PC-9 (cell line): ENCODE results near the gene APPL1. TPM values are rescaled to one million over a fixed set of nuclear protein-coding genes. Genes with fewer than 3 reads are reported as not detected.

Source experiments
- BruUV-seq: library from RNA; stranded (reverse); fragments of 400-500 nt; replicated peaks from 2 replicates; lab custom pipeline; 2021; lab: Mats Ljungman, UMichigan
- CTCF ChIA-PET: fragments of 300-600 bp; sonication (Branson Sonifier 250); formaldehyde crosslinking; loops from one replicate; lab custom pipeline; 2022; ENCODE audit warnings: antibody characterized with exemption; lab: Charles Lee
- POLR2A ChIA-PET: fragments of 300-600 bp; sonication (Branson Sonifier 250); formaldehyde crosslinking; loops from one replicate; lab custom pipeline; 2022; ENCODE audit warnings: antibody characterized with exemption; ENCODE audit not compliant: unreplicated experiment; lab: Charles Lee
- DNase-seq, 2 experiments: peaks; one replicate each; pipeline versions ENCODE4 v3.0.0 to v3.0.0-alpha.2; 2015 to 2022; ENCODE audit warnings: mixed read lengths in 1 of 2
- H2AFZ ChIP-seq: fragments of 200-600 bp; sonication (generic); 2 replicates; pipeline ENCODE4 v1.8.1; 2017; ENCODE audit warnings: antibody characterized with exemption
- H3F3A ChIP-seq: fragments of 200-600 bp; sonication (generic); 2 replicates; pipeline ENCODE4 v1.8.1; 2017; ENCODE audit warnings: antibody characterized with exemption, mild to moderate bottlenecking, low read depth; ENCODE audit not compliant: insufficient read depth
- H3K27ac ChIP-seq: fragments of 200-600 bp; sonication (generic); 2 replicates; pipeline ENCODE4 v1.6.1; 2016; ENCODE audit warnings: mixed run types
- H3K27me3 ChIP-seq: fragments of 200-600 bp; sonication (generic); 2 replicates; pipeline ENCODE4 v1.6.1; 2016; ENCODE audit warnings: low read depth, mixed run types; ENCODE audit not compliant: insufficient read depth
- H3K36me3 ChIP-seq: fragments of 200-600 bp; sonication (generic); 2 replicates; pipeline ENCODE4 v1.6.1; 2016; ENCODE audit warnings: low read depth, mixed run types
- H3K4me1 ChIP-seq: fragments of 200-600 bp; sonication (generic); replicated peaks from 2 replicates; pipeline ENCODE4 v1.6.1; 2016; ENCODE audit warnings: mixed run types; ENCODE audit not compliant: insufficient read depth
- H3K4me2 ChIP-seq: fragments of 200-600 bp; sonication (generic); 2 replicates; pipeline ENCODE4 v1.6.1; 2017; ENCODE audit warnings: mixed run types
- H3K4me3 ChIP-seq: fragments of 200-600 bp; sonication (generic); 2 replicates; pipeline ENCODE4 v1.6.1; 2016; ENCODE audit warnings: mixed run types
- H3K79me2 ChIP-seq: fragments of 200-600 bp; sonication (generic); 2 replicates; pipeline ENCODE4 v1.6.1; 2017; ENCODE audit warnings: low read depth, mixed run types
- H3K9me2 ChIP-seq: fragments of 200-600 bp; sonication (generic); 2 replicates; pipeline ENCODE4 v1.8.1; 2017; ENCODE audit warnings: mild to moderate bottlenecking; ENCODE audit not compliant: insufficient read depth
- H3K9me3 ChIP-seq: fragments of 200-600 bp; sonication (generic); 2 replicates; pipeline ENCODE4 v1.8.1; 2016; ENCODE audit warnings: low read depth; ENCODE audit not compliant: insufficient read depth
- H4K20me1 ChIP-seq: fragments of 200-600 bp; sonication (generic); 2 replicates; pipeline ENCODE4 v1.8.1; 2017; ENCODE audit not compliant: insufficient read depth
- EZH2 ChIP-seq: fragments of 200-600 bp; sonication (generic); IDR thresholded peaks from 2 replicates; pipeline ENCODE4 v1.8.0; 2017; ENCODE audit warnings: antibody characterized with exemption, low read depth
- intact Hi-C: fragments of 100-400 bp; cut with micrococcal nuclease; formaldehyde crosslinking; loops from one replicate; pipeline ENCODE4 v1.10.0; 2022; ENCODE audit not compliant: unreplicated experiment
- total RNA-seq: library from RNA; stranded (reverse); gene quantifications from 2 replicates; pipeline ENCODE4 v1.2.3, GENCODE V29; 2021
- TF ChIP-seq, protein P1 (sequence below): fragments of 200-600 bp; sonication (generic); conservative IDR thresholded peaks from 2 replicates; pipeline ENCODE4 v1.6.1; 2017; ENCODE audit warnings: mixed run types, antibody characterized with exemption, mild to moderate bottlenecking, moderate library complexity

APPL1 gene
- total RNA-seq, 1 experiment from 2014 or later: 34.1 TPM

DNA sequence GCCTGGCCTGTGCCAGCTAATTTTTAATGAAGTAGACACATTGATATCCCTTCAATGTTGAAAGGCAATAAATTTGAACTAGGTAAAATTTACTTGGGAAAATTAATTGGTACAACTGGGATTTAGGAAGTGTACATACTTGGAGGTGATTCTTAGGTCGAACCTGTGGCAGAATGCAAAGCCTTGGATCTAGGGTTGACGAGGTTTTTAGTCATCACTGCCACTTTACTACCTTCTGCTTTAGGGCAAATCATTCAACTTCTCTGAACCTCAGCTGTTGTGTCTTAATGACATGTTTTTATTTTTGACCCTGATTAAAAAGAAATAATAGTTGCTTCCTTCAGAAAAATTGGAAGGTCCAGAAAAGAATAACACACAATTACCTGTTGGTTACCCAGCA, 2.5 kb downstream of the APPL1 start:
- no peaks in the 10 kb centered on the region for H3K36me3 ChIP-seq
- no peak overlapping the region for H2AFZ ChIP-seq
- no peak for DNase-seq
- H3K27me3 ChIP-seq: no peaks in the 10 kb centered on the region
- H4K20me1 ChIP-seq: peaks cover 23% of the 10 kb centered on the region
- peaks cover 50% of the 10 kb centered on the region for H3K79me2 ChIP-seq
- TF ChIP-seq EZH2: no peak
- TF ChIP-seq, protein P1, sequence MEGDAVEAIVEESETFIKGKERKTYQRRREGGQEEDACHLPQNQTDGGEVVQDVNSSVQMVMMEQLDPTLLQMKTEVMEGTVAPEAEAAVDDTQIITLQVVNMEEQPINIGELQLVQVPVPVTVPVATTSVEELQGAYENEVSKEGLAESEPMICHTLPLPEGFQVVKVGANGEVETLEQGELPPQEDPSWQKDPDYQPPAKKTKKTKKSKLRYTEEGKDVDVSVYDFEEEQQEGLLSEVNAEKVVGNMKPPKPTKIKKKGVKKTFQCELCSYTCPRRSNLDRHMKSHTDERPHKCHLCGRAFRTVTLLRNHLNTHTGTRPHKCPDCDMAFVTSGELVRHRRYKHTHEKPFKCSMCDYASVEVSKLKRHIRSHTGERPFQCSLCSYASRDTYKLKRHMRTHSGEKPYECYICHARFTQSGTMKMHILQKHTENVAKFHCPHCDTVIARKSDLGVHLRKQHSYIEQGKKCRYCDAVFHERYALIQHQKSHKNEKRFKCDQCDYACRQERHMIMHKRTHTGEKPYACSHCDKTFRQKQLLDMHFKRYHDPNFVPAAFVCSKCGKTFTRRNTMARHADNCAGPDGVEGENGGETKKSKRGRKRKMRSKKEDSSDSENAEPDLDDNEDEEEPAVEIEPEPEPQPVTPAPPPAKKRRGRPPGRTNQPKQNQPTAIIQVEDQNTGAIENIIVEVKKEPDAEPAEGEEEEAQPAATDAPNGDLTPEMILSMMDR: no peak
- peak overlapping the region; percentile 84 for H3K4me2 ChIP-seq
- ChIA-PET CTCF (interaction anchor here (0.7 kb wide), 1 partner anchor 68 kb away, joined by 4 read pairs; no protein-coding TSS in a partner anchor), POLR2A (interaction anchor here (0.6 to 0.7 kb wide), 2 partner anchors 8 to 27 kb away, joined by 3 to 4 read pairs; no protein-coding TSS in a partner anchor)
- intact Hi-C loops: no loop called here
- peaks cover 24% of the 10 kb centered on the region for H3F3A ChIP-seq
- no peaks in the 10 kb centered on the region for H3K9me2 ChIP-seq
- no peaks in the 10 kb centered on the region for H3K9me3 ChIP-seq
- no peak overlapping the region for H3K27ac ChIP-seq
- peak overlapping the region; percentile 66; the same call in 1 of the 2 replicates for H3K4me3 ChIP-seq
- peaks cover 27% of the 10 kb centered on the region for H3K4me1 ChIP-seq
- BruUV-seq: no TSS peak

DNA sequence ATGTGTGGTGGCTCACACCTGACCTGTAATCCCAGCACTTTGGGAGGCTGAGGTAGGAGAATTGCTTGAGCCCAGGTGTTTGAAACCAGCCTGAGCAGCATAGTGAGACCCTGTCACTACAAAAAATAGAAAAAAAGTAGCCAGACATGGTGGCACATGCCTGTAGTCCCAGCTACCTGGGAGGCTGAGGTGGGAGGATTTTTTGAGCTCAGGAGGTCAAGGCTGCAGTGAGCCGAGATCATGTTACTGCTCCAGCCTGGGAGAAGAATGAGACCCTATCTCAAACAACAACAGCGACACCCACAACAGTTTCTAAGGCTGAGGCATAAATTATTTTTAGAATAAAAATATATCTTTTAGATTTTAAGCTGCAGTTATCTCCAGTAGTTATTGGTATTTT, 6.3 kb downstream of the APPL1 start:
- Histone ChIP-seq H3K79me2 (peaks cover 42% of the 10 kb centered on the region), H3K27me3 (no peaks in the 10 kb centered on the region), H3K9me2 (no peaks in the 10 kb centered on the region), H3F3A (peaks cover 11% of the 10 kb centered on the region; the same call in 1 of the 2 replicates), H3K9me3 (no peaks in the 10 kb centered on the region), H3K4me1 (peaks cover 15% of the 10 kb centered on the region), H3K27ac (no peak overlapping the region), H2AFZ (no peak overlapping the region), H3K36me3 (peaks cover 8% of the 10 kb centered on the region; the same call in 1 of the 2 replicates), H3K4me3 (no peak overlapping the region), H4K20me1 (peaks cover 22% of the 10 kb centered on the region), H3K4me2 (no peak overlapping the region)
- intact Hi-C loops: no loop called here
- BruUV-seq: no TSS peak
- ChIA-PET CTCF (interaction anchor here (0.6 kb wide), 1 partner anchor 68 kb away, joined by 4 read pairs; no protein-coding TSS in a partner anchor), POLR2A (no interaction called here)
- no peak for DNase-seq
- TF ChIP-seq, protein P1: no peak
- no peak for TF ChIP-seq EZH2

DNA sequence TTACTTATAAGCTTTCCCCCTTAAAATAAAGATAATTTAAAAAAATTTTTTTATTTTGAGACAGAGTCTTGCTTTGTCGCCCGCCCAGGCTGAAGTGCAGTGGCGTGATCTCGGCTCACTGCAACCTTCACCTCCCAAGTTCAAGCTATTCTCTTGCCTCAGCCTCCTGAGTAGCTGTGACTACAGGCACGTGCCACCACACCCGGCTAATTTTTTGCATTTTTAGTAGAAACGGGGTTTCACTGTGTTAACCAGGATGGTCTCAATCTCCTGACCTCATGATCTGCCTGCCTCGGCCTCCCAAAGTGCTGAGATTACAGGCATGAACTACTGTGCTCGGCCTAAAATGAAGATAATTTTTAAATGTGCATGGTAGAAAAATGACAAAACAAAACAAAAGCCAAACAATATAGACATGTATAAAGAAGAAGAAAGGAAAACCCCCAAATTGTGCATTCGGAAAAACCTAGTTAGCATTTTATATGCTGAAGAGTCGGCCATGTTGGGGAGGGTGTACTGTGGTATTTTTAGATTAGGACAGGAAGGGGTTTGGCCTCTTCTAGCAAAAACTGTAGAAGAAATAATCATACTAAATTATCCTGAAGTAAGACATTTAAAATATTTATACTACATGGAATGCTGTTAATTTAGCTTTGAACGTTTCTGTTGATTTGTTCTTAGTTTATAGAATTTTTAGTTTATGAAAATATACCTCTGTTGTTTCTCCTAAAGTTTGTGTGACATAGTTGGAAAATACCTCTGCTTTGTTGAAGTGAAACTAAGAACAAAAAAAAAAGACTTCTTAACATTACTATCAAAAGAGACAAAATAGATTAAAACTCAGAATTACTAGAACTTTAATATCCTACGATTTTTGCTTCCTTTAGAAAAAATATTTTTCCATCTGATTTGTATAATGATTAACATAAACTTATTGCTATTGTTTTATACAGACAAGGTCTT, 7.4 kb downstream of the APPL1 start:
- no peak overlapping the region for H3K27ac ChIP-seq
- H3K4me2 ChIP-seq: no peak overlapping the region
- BruUV-seq: no TSS peak
- peaks cover 13% of the 10 kb centered on the region for H4K20me1 ChIP-seq
- H3K9me3 ChIP-seq: no peaks in the 10 kb centered on the region
- no peak for DNase-seq
- H3K27me3 ChIP-seq: no peaks in the 10 kb centered on the region
- no peak overlapping the region for H3K4me3 ChIP-seq
- H3K9me2 ChIP-seq: no peaks in the 10 kb centered on the region
- CTCF ChIA-PET: no interaction called here
- peaks cover 33% of the 10 kb centered on the region for H3K79me2 ChIP-seq
- peaks cover 4% of the 10 kb centered on the region for H3K4me1 ChIP-seq
- 0 out of 2 replicates have a peak, but pooled peaks cover under 1% of the 10 kb centered on the region for H3F3A ChIP-seq
- H3K36me3 ChIP-seq: peaks cover 8% of the 10 kb centered on the region; the same call in 1 of the 2 replicates
- POLR2A ChIA-PET: no interaction called here
- H2AFZ ChIP-seq: no peak overlapping the region
- intact Hi-C loops: no loop called here
- TF ChIP-seq, protein P1: no peak
- no peak for TF ChIP-seq EZH2
